VCaP (cell line): Measurements from ENCODE around the gene ADIPOR2.

Experiments used
- H3K27ac ChIP-seq: fragments of 450-650 bp; 2 replicates; pipeline ENCODE4 v1.5.1; 2017
- CTCF ChIP-seq: fragments of 450-650 bp; conservative IDR thresholded peaks from 2 replicates; pipeline ENCODE4 v1.5.1; 2017; ENCODE audit warnings: mild to moderate bottlenecking, moderate library complexity

The ADIPOR2 gene

GRCh38 chr12:1697271-1697670, 6.4 kb downstream of the ADIPOR2 start:
- no peak for TF ChIP-seq CTCF
- peak overlapping the region; percentile 7; the same call in 1 of the 2 replicates for H3K27ac ChIP-seq

DNA sequence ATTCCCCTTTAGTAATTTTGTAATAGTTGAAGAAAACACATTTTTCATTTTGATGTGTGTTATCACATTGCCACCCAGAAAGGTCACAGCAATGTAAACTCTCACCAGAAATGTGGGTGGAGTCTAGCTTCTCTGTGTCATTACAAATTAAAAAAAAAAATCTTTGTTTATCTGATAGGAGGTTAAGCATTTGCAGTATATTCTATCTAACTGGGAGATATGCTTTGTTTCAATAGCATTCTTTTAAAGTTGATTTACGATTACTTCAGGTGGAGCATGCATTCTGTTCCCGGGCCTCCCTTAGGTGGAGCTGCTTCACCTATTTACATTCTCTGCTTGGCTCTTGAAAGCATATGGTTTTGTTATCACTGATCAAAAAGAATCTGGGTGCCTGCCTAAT, 7.8 kb downstream of the ADIPOR2 start:
- TF ChIP-seq CTCF = peak; percentile 63
- H3K27ac ChIP-seq = peak overlapping the region; percentile 21; the same call in 1 of the 2 replicates

DNA sequence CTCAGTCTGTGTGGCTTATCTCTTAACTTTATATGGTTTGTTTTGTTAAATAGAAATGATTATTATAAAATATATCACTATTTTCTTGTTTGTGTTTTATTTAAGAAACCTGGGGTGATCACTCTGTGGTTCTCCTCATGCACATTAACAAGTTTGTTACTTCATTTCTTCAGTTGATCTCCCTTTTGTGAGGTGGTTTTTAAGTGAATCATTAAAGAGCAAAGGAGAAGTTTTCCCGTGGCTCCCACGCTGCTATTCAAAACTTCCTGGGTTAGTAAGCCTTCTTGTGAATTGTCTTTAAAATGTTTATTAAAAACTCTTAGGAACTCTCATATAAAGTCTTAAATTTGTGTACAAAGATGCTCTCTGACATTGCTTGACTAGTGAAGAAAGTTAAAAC, 11.8 kb downstream of the ADIPOR2 start:
- TF ChIP-seq CTCF = no peak
- no peak overlapping the region for H3K27ac ChIP-seq

DNA sequence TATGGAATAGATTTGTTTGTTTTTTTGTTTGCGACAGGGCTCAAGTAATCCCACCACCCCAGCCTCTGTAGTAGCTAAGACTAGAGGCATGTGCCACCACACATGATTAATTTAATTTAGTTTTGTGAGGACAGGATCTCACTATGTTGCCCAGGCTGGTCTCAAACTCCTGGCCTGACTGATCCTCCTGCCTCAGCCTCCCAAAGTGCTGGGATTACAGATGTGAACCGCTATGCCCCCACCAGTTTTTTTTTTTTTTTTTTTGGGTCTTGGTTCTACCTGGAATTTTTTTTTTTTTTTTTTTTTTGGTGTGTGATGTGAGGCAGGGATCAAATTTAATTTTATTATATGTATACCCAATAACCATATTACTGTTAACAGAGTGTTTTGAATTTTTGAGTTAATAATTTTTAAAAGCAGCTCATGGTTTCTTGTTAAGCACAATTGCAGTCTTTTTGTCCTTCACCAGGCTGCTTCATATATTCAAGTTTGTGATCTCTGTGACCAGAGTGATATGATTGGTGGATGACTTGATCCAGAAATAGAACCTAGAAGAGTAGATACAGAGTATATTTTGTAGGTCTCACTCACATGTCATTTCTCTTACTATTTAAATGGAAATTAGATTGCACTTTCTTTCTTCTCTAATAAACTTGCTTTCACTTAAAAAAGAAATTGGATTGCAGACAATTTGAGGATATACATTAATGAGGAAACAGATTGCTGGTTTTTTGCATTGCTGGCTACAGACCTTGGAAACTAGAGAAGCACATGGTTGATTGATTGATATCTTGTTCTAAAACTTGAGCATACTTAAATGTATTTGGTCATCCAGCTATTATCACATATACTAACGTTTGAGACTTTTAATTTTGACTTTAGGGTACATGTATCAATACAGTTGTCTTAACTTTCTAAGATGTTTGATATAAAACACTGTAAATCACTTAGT, 13.2 kb downstream of the ADIPOR2 start:
- TF ChIP-seq CTCF = no peak
- H3K27ac ChIP-seq = peak overlapping the region; percentile 1; the same call in 1 of the 2 replicates

GRCh38 chr12:1705774-1706631, 15.1 kb downstream of the ADIPOR2 start:
- no peak overlapping the region for H3K27ac ChIP-seq
- TF ChIP-seq CTCF = no peak

GRCh38 chr12:1706632-1706980, 15.7 kb downstream of the ADIPOR2 start:
- no peak overlapping the region for H3K27ac ChIP-seq

More at GRCh38 chr12:1706632-1706980, 15.7 kb downstream of the ADIPOR2 start:
- no peak for TF ChIP-seq CTCF
